GM12872 (cell line): ENCODE data around the gene UBE3A.

Experiments used
- CTCF ChIP-seq: IDR thresholded peaks from 3 replicates; pipeline ENCODE4 v1.5.1; 2011; ENCODE audit warnings: low read depth, mild to moderate bottlenecking, low read length, moderate library complexity; ENCODE audit not compliant: insufficient read depth

The UBE3A gene

GRCh38 chr15:25346371-25346770 lies 92.5 kb downstream of the UBE3A start:
- TF ChIP-seq CTCF = no peak

- no peak for TF ChIP-seq CTCF
Observed at GRCh38 chr15:25345943-25346342, 92.9 kb downstream of the UBE3A start.

GRCh38 chr15:25342629-25343028 lies 96.2 kb downstream of the UBE3A start:
- TF ChIP-seq CTCF = no peak

GRCh38 chr15:25339431-25339830 lies 99.4 kb downstream of the UBE3A start:
- no peak for TF ChIP-seq CTCF

- TF ChIP-seq CTCF = no peak
Observed at GRCh38 chr15:25335279-25335678, 103.5 kb downstream of the UBE3A start.

GRCh38 chr15:25333049-25333448 lies 105.8 kb downstream of the UBE3A start:
- TF ChIP-seq CTCF = no peak

GRCh38 chr15:25332306-25332705 lies 106.5 kb downstream of the UBE3A start:
- no peak for TF ChIP-seq CTCF

GRCh38 chr15:25331860-25332259 lies 107.0 kb downstream of the UBE3A start:
- no peak for TF ChIP-seq CTCF
